Omental fat pad (tissue), 4 donors: ENCODE measurements around the gene MBD6. TPM values are rescaled to one million over a fixed set of nuclear protein-coding genes. Genes with fewer than 3 reads are reported as not detected.
"Not testable (repeated sequence)": the region's sequence is repeated elsewhere in the genome, so short reads cannot be mapped to it uniquely, and the experiment has no call there.

Experiments used
- ATAC-seq: fragments of 150-250 bp; one replicate; pipeline ENCODE4 v1.9.1; 2016; ENCODE audit warnings: mild to moderate bottlenecking, moderate library complexity; ENCODE audit not compliant: low FRiP score
- DNase-seq: peaks from one replicate; pipeline ENCODE4 v3.0.0-alpha.2; 2019; ENCODE audit warnings: low spot score
- CTCF ChIP-seq, 3 donors: fragments of 450-650 bp; IDR thresholded peaks; one replicate each; pipeline ENCODE4 v1.5.1; 2016 to 2017; ENCODE audit warnings: antibody characterized with exemption in 3 of 3, mild to moderate bottlenecking in 3 of 3, moderate library complexity in 2 of 3
- total RNA-seq, 4 donors: library from RNA; depleted of rRNA; stranded (reverse); fragments of >200 nt; gene quantifications; one replicate each; pipeline ENCODE4 v1.1.0, GENCODE V29; 2016

The MBD6 gene
- total RNA-seq, 4 donors from 2014 or later, result 11.8 to 40.2 (median 15.2) TPM

- no peak for DNase-seq
- ATAC-seq, result no peak
- TF ChIP-seq CTCF (IDR thresholded peaks at IDR 0.05), result no peak
Measured at GRCh38 chr12:57511588-57512325, 10.9 kb upstream of the MBD6 start.

GRCh38 chr12:57512665-57513064 is 10.0 kb upstream of the MBD6 start:
- ATAC-seq, result no peak
- TF ChIP-seq CTCF (IDR thresholded peaks at IDR 0.05), result no peak
- no peak for DNase-seq

GRCh38 chr12:57513266-57513665 is 9.4 kb upstream of the MBD6 start:
- no peak for ATAC-seq
- TF ChIP-seq CTCF (IDR thresholded peaks at IDR 0.05), result no peak
- no peak for DNase-seq

- not testable (repeated sequence) for ATAC-seq, DNase-seq
Measured at GRCh38 chr12:57513677-57514076, 8.9 kb upstream of the MBD6 start.

GRCh38 chr12:57514246-57514645 is 8.4 kb upstream of the MBD6 start:
- DNase-seq, ATAC-seq: not testable (repeated sequence)

- no peak for TF ChIP-seq CTCF (IDR thresholded peaks at IDR 0.05)
- ATAC-seq (no peak), DNase-seq (no peak)
Measured at GRCh38 chr12:57514720-57515407, 7.8 kb upstream of the MBD6 start.

GRCh38 chr12:57515408-57515933 is 7.2 kb upstream of the MBD6 start:
- DNase-seq, result no peak
- no peak for TF ChIP-seq CTCF (IDR thresholded peaks at IDR 0.05)
- ATAC-seq, result no peak
